MM.1S (cell line): Measurements from ENCODE around the gene LLGL1.

ENCODE experiments used
- DNase-seq: peaks from one replicate; pipeline ENCODE4 v3.0.0-alpha.2; 2015
- H2AFZ ChIP-seq: fragments of 300-600 bp; sonication (generic); 2 replicates; pipeline ENCODE4 v1.6.0; 2016; ENCODE audit warnings: antibody characterized with exemption, low read length
- H3F3A ChIP-seq: fragments of 300-600 bp; sonication (generic); 2 replicates; pipeline ENCODE4 v1.6.1; 2016; ENCODE audit warnings: mild to moderate bottlenecking, antibody characterized with exemption, low read length, moderate library complexity, mixed read lengths; ENCODE audit not compliant: insufficient read depth
- H3K27ac ChIP-seq: fragments of 300-600 bp; sonication (generic); 2 replicates; pipeline ENCODE4 v1.5.1; 2016; ENCODE audit warnings: mild to moderate bottlenecking, low read length
- H3K27me3 ChIP-seq: fragments of 300-600 bp; sonication (generic); replicated peaks from 2 replicates; pipeline ENCODE4 v1.6.0; 2016; ENCODE audit warnings: low read length; ENCODE audit not compliant: insufficient read depth
- H3K36me3 ChIP-seq: fragments of 300-600 bp; sonication (generic); replicated peaks from 2 replicates; pipeline ENCODE4 v1.6.1; 2016; ENCODE audit warnings: mild to moderate bottlenecking, low read length, mixed read lengths; ENCODE audit not compliant: insufficient read depth
- H3K4me1 ChIP-seq: fragments of 300-600 bp; sonication (generic); 2 replicates; pipeline ENCODE4 v1.6.1; 2016; ENCODE audit warnings: low read length, mixed read lengths
- H3K4me2 ChIP-seq: fragments of 300-600 bp; sonication (generic); 2 replicates; pipeline ENCODE4 v1.6.0; 2016; ENCODE audit warnings: low read depth, low read length
- H3K4me3 ChIP-seq: fragments of 300-600 bp; sonication (generic); 2 replicates; pipeline ENCODE4 v1.5.1; 2016; ENCODE audit warnings: low read length, mixed read lengths
- H3K79me2 ChIP-seq: fragments of 300-600 bp; sonication (generic); 2 replicates; pipeline ENCODE4 v1.6.1; 2016; ENCODE audit warnings: mixed run types, low read length, mixed read lengths
- H3K9ac ChIP-seq: fragments of 300-600 bp; sonication (generic); 2 replicates; pipeline ENCODE4 v1.6.1; 2016; ENCODE audit warnings: low read length, mixed read lengths
- H3K9me2 ChIP-seq: fragments of 300-600 bp; sonication (generic); replicated peaks from 2 replicates; pipeline ENCODE4 v1.6.1; 2016; ENCODE audit warnings: mild to moderate bottlenecking, low read length, mixed read lengths; ENCODE audit not compliant: insufficient read depth
- H3K9me3 ChIP-seq: fragments of 300-600 bp; sonication (generic); replicated peaks from 2 replicates; pipeline ENCODE4 v1.6.1; 2016; ENCODE audit warnings: mild to moderate bottlenecking, low read length, mixed read lengths; ENCODE audit not compliant: insufficient read depth
- H4K20me1 ChIP-seq: fragments of 300-600 bp; sonication (generic); 2 replicates; pipeline ENCODE4 v1.6.1; 2016; ENCODE audit warnings: mild to moderate bottlenecking, low read length, moderate library complexity, mixed read lengths; ENCODE audit not compliant: insufficient read depth
- CTCF ChIP-seq: fragments of 300-600 bp; sonication (generic); IDR thresholded peaks from 2 replicates; pipeline ENCODE4 v1.5.1; 2016; ENCODE audit warnings: antibody characterized with exemption, low read length, mixed read lengths
- EZH2 ChIP-seq: fragments of 300-600 bp; sonication (generic); optimal IDR thresholded peaks from 2 replicates; pipeline ENCODE3; 2017; ENCODE audit warnings: low read depth, mild to moderate bottlenecking, antibody characterized with exemption, low read length, mixed read lengths
- EZH2phosphoT487 ChIP-seq: fragments of 300-600 bp; sonication (generic); IDR thresholded peaks from 2 replicates; pipeline ENCODE4 v1.6.1; 2018; ENCODE audit warnings: antibody characterized with exemption, low read length

The LLGL1 gene

GRCh38 chr17:18254888-18255649 lies 29.6 kb downstream of the LLGL1 start:
- Histone ChIP-seq H4K20me1 (peaks cover 16% of the 10 kb centered on the region), H3K4me2 (no peak overlapping the region), H3K9ac (no peak overlapping the region), H3K9me3 (no peaks in the 10 kb centered on the region), H3K36me3 (no peaks in the 10 kb centered on the region), H3F3A (peaks cover 16% of the 10 kb centered on the region), H3K79me2 (peaks cover 31% of the 10 kb centered on the region), H3K27ac (no peak overlapping the region), H3K4me1 (peaks cover 16% of the 10 kb centered on the region), H2AFZ (no peak overlapping the region), H3K4me3 (no peak overlapping the region), H3K9me2 (no peaks in the 10 kb centered on the region), H3K27me3 (no peaks in the 10 kb centered on the region)
- TF ChIP-seq CTCF (no peak), EZH2 (no peak), EZH2phosphoT487 (no peak)
- DNase-seq = no peak

DNA sequence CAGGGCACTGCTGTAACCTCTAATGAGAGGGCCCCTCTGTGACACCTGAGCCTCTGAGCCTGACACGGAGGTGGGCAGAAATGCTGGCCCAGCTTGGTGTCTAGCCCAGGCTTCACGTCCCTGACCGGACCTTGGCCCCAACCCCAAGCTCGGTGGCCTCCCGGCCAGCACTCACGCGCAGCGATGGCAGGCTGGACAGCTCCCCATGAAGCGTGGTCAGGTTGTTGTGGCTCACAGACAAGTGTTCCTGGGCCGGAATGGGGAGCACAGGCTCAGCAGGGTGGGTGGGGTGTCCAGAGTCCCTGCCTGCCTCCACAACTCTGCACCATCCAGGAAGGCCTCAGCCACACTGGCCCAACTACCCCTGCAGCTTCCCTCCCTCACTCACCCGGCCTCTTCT lies 30.9 kb downstream of the LLGL1 start:
- Histone ChIP-seq H3K36me3 (no peaks in the 10 kb centered on the region), H3K79me2 (peaks cover 32% of the 10 kb centered on the region), H3K4me1 (peaks cover 16% of the 10 kb centered on the region), H3K9me3 (no peaks in the 10 kb centered on the region), H3K27me3 (no peaks in the 10 kb centered on the region), H3K9me2 (no peaks in the 10 kb centered on the region), H3K4me2 (no peak overlapping the region), H2AFZ (no peak overlapping the region), H3F3A (peaks cover 23% of the 10 kb centered on the region), H3K9ac (no peak overlapping the region), H4K20me1 (peaks cover 16% of the 10 kb centered on the region), H3K4me3 (no peak overlapping the region), H3K27ac (no peak overlapping the region)
- DNase-seq = no peak
- TF ChIP-seq CTCF = no peak
- TF ChIP-seq EZH2phosphoT487 = no peak
- TF ChIP-seq EZH2 = no peak

GRCh38 chr17:18256776-18257175 lies 31.3 kb downstream of the LLGL1 start:
- H4K20me1 ChIP-seq = peaks cover 16% of the 10 kb centered on the region
- H2AFZ ChIP-seq = no peak overlapping the region
- H3K4me3 ChIP-seq = peak overlapping the region; percentile 83
- peaks cover 36% of the 10 kb centered on the region for H3K79me2 ChIP-seq
- H3K27ac ChIP-seq = no peak overlapping the region
- H3K9me3 ChIP-seq = no peaks in the 10 kb centered on the region
- H3K9ac ChIP-seq = no peak overlapping the region
- H3K36me3 ChIP-seq = no peaks in the 10 kb centered on the region
- peak overlapping the region; percentile 99 for H3K4me2 ChIP-seq
- H3K27me3 ChIP-seq = no peaks in the 10 kb centered on the region
- H3K9me2 ChIP-seq = no peaks in the 10 kb centered on the region
- H3K4me1 ChIP-seq = peaks cover 20% of the 10 kb centered on the region
- peaks cover 27% of the 10 kb centered on the region for H3F3A ChIP-seq
- no peak for DNase-seq
- no peak for TF ChIP-seq EZH2
- no peak for TF ChIP-seq CTCF
- no peak for TF ChIP-seq EZH2phosphoT487
